ENCODE data around the gene PIK3R1.

DNA sequence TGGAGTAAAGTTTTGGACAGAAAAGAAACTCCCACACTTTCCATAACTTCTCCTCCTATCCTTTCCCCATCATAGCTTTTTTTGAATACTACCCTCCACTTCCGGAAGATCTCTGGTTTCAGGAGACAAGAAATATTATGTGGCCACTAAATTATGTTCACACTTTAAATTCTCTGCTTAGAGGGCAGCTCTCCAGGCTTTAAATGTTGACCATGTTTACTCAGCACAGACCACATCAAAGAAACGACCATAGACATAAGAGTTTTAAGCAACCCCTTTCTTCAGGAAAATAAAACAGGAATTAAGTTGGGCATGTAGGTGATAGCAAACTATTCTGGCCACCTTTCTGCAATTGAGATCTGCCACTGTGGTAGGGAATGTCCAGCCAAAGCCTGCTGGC, 97.8 kb downstream of the PIK3R1 start:
- TF ChIP-seq, protein P1, sequence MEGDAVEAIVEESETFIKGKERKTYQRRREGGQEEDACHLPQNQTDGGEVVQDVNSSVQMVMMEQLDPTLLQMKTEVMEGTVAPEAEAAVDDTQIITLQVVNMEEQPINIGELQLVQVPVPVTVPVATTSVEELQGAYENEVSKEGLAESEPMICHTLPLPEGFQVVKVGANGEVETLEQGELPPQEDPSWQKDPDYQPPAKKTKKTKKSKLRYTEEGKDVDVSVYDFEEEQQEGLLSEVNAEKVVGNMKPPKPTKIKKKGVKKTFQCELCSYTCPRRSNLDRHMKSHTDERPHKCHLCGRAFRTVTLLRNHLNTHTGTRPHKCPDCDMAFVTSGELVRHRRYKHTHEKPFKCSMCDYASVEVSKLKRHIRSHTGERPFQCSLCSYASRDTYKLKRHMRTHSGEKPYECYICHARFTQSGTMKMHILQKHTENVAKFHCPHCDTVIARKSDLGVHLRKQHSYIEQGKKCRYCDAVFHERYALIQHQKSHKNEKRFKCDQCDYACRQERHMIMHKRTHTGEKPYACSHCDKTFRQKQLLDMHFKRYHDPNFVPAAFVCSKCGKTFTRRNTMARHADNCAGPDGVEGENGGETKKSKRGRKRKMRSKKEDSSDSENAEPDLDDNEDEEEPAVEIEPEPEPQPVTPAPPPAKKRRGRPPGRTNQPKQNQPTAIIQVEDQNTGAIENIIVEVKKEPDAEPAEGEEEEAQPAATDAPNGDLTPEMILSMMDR (IDR thresholded peaks at IDR 0.05; ENCODE audit: low read depth, low read length, poor library complexity, severe bottlenecking), result no peak
- TF ChIP-seq EZH2phosphoT487 (IDR thresholded peaks at IDR 0.05; ENCODE audit: borderline replicate concordance, low read length), result no peak
